Forelimb muscle (tissue), 1 donor: ENCODE results near the gene SCAANT1. TPM values are rescaled to one million over a fixed set of nuclear protein-coding genes. Genes with fewer than 3 reads are reported as not detected.

Source experiments
- DNase-seq: peaks from one replicate; pipeline ENCODE4 v3.0.0-alpha.2; 2013; ENCODE audit warnings: low read depth
- polyA plus RNA-seq: library from polyadenylated mRNA; unstranded; fragments of 120-200 nt; gene quantifications from one replicate; pipeline ENCODE4 v1.2.1, GENCODE V29; 2013; ENCODE audit not compliant: insufficient read length

The SCAANT1 gene
- polyA plus RNA-seq, 1 donor, result 1.0 TPM

DNA sequence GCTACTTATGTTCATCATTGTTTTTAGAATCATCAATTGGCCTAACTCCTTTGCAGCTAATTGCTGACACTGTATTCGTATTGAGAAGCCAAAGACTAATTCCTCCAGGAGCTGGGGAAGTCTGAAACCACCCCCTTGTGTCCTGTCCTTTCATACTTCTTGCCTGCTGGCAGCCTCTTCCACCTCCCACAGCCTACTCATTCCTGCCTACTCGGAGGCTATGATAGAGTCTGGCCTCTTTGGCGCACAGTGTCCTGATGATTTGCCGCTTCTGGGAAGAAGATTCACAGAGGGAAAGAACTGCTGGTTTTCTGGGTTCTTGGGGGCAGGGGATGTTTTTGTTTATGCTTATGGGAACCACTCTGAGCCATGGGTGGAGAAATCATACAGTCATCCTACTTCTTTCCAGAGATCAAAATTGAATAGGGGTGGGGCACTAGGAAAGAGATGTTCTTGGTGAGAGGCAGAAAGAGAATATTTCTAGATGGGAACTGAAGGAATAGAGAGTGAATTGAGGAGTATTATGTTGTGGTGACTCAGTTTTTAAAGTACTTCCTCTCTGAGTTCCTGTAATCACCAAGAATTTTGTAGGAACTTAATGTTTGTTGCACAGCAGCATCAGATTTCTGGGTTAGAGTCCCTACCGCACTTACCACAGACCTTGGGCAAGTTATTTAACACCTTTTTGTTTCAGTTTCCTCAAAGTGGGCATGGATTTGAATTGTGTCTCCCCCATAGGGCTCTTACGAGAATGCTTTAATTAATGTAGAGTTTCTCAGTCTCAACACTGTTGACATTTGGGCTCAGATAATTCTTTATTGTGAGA, 22.1 kb upstream of the SCAANT1 start:
- DNase-seq, result no peak

- no peak for DNase-seq
Measured at GRCh38 chr3:63933459-63933858, 21.3 kb upstream of the SCAANT1 start.

- DNase-seq, result no peak
Measured at GRCh38 chr3:63932509-63933212, 20.5 kb upstream of the SCAANT1 start.

DNA sequence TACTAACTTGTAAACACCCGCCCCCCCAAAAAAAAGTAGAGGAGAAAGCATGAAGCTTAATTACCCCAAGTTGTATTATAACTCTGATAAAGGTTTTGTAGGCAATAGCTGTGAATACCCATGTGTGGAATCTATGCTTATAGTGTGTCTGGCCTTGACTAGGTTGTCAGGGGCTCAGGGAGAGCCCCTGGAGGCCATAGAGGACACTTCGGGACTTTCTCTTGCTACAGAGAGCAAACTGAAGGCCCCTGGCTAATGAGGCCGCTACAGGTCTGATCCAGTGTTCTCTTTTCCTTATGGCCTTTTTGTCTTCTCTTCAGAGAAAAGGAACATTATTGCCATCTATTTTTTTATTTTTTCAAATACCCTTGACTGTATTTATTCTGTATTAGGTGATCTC, 19.1 kb upstream of the SCAANT1 start:
- no peak for DNase-seq

DNA sequence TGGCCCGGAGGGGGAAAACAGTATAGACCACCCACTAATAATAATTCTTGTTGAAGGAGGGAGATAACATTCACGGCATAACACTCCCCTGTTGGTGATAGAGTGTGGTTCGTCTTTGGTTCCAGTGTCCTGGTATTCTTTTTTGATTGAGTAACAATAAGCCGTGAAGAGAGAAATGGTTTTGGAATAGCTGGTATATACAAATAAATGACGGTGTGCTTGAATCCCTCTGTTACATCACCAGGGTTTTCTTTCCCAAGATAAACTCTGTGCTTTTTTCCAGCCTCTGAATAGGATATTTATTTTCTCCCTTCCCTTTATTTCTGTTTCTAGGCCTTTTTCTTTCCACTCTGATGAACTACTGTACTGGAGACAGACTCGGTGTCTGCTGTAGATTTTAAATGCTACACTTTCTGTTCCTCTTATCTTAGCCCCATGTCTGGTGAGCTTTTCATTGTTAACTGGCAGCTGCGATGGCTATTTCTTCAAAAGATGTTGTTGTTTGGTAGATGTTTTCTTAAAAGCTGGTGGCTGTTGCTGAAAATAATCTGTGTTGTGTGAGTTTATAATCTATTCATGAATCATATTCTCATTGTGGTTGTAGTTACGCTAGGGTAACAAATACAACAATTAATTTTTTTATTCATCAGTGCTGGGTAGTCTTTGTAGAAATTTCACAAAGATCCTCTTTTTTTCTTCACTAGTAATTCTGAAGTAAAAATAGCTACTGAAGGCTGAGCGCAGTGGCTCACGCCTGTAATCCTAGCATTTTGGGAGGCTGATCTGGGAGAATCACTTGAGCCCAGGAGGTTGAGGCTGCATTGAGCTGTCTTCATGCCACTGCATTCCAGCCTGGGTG, 15.5 kb upstream of the SCAANT1 start:
- no peak for DNase-seq

GRCh38 chr3:63926309-63926708, 14.1 kb upstream of the SCAANT1 start:
- DNase-seq, result no peak

- DNase-seq, result no peak
Measured at GRCh38 chr3:63922491-63923199, 10.5 kb upstream of the SCAANT1 start.

- no peak for DNase-seq
Measured at GRCh38 chr3:63921741-63922482, 9.7 kb upstream of the SCAANT1 start.

GRCh38 chr3:63920001-63920400, 7.8 kb upstream of the SCAANT1 start:
- DNase-seq, result no peak

- no peak for DNase-seq
Measured at GRCh38 chr3:63918321-63918720, 6.1 kb upstream of the SCAANT1 start.

DNA sequence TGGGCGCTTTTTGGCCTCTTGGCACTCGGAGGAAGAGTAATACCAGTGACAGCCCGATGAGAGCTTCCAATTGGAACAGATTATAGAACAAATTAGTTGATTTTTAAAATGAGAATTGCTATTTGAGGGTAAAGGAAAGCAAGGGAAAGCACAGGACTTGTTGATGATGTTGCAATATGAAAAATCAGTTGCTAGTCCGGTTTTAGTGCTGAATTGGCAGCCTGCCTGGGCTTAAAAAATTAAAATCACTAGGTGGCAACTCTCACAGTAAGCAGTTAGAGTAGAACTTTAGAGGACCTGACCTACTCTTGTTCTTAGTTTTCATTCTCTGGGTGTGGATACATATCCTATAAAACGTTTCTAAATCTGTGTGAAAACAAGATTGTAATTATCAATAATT, 2.1 kb upstream of the SCAANT1 start:
- no peak for DNase-seq

- DNase-seq, result no peak
Measured at GRCh38 chr3:63912768-63913588, 795 bp upstream of the SCAANT1 start.

- no peak for DNase-seq
Measured at GRCh38 chr3:63911509-63911872, 692 bp downstream of the SCAANT1 start.

- no peak for DNase-seq
Measured at GRCh38 chr3:63910891-63911290, 1.3 kb downstream of the SCAANT1 start.

- DNase-seq, result no peak
Measured at GRCh38 chr3:63910001-63910400, 2.2 kb downstream of the SCAANT1 start.

DNA sequence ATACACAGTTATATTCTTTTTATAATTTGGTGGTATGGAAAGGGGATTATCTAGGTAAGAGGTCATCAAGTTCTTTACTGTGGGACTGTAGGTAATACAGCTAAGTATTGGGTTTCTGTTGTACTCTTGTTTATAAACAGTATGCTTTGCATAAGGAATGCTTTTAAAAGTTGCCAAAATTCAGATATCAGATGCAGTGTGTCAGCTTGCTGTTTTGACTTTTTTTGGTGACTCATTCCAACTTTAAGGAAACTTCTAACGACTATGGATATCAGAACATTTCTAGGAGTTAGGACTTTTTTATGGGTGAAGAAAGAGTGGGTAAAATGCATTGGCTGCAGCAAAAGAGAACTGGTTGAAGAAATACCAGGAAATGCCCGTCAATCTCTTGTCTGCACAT, 2.8 kb downstream of the SCAANT1 start:
- no peak for DNase-seq

DNA sequence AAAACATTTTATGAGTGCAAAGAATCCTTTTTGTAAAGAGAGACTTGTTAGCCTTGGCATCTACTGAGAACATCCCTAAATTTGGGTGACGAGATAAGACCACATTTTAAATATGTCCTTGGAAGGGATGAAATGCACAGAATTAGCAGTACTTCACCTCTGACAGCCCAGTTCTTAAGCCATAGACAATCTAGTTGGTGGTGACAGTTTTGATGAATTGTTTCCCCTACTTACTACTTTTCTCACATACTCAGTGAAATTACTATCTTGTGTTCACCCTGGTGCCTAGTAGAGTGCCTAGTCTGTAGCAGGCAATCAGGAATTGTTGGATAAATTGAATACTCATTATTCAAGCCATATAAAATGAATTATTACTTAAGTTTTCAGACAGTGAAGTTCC, 3.4 kb downstream of the SCAANT1 start:
- no peak for DNase-seq

GRCh38 chr3:63908081-63908736, 4.0 kb downstream of the SCAANT1 start:
- DNase-seq, result no peak
